GM18867 (cell line): ENCODE data around the gene SREK1IP1.

ENCODE experiments used
- ATAC-seq: cut with Tn5 transposase; IDR thresholded peaks from one replicate; pipeline ENCODE4 v1.9.1; 2021; ENCODE audit warnings: mild to moderate bottlenecking, moderate library complexity; ENCODE audit not compliant: unreplicated experiment

Gene SREK1IP1

DNA sequence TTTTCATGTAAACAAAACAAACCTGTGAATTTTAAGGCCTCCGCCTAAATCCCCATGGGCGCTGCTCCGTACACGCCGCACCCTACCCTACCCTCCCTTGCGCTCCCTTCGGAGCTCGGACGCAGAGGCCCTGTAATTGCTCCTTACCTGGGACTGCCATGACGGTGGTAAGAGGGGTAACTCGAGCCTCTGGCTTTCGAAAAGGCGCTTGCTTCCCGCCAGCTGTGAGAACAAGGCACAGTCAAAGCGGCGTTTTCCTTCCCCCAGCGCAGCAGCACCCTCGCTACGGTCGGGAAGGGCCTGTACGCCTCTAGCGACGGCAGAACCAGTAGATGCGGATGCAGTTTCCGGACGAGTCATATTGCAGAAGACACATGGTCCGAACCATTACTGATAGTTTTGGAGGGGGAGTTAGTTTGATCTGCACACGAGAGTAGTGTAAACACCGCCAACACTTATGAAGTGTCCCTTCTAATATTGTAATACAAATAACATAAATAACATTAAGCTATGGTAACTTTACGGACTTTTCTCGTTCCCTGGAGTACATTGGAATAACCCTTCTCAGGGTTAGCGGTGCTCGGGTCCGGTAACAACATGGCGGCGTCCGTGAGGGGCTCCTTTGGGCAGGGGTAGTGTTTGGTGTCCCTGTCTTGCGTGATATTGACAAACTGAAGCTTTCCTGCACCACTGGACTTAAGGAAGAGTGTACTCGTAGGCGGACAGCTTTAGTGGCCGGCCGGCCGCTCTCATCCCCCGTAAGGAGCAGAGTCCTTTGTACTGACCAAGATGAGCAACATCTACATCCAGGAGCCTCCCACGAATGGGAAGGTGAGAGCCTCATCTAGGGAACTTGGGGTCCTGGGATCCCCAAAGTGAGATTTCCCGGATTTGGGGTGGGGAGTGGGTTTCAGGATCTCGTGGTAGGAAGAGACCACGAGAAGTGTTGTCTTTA lies at the start of gene SREK1IP1, which contains the start of gene CWC27:
Gene SREK1IP1 (minus strand): TSS at position 334 of the 955 bp plus-strand sequence. CDS start 174 bp downstream, at position 160.
Gene CWC27 (plus strand): TSS at position 573 of the 955 bp plus-strand sequence. CDS start 217 bp downstream, at position 790.
- peak; percentile 97 for ATAC-seq

DNA sequence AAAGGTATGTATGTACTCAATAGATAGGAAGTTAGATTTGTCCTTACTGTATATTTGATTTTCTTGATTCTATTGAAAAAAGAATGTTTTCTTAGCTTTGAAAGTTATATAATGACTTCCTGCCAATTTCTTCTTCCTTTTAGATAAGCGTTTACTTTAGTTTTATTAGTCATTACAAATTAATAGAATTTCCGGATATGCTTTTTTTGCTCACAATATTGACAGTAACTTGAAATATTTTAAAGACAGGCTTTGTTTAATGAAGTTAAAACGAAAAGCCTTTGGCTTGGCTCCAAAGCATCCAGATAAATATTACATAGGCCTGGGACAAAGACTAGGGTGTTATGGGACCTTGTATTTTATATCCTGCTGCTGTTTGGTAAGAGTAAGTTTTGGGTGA lies 49.8 kb upstream of the SREK1IP1 start:
- ATAC-seq: no peak

DNA sequence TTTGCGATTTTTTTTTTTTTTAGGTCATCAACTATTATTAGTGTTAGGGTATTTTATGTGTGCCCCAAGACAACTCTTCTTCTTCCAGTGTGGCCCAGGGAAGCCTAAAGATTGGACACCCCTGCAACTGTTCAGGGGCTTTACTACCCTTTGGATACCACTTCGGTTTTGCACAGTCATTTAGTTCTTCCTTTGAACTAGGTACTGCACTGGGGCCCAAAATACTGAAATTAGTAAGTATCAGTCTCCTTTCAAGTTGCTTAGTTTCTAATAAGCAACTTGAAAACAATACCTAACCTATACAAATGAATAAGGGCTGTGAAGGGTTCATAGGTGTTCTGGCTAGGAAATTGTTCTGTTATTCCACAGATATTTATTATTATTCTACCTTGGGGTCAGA lies 45.6 kb upstream of the SREK1IP1 start:
- ATAC-seq: peak; percentile 96

DNA sequence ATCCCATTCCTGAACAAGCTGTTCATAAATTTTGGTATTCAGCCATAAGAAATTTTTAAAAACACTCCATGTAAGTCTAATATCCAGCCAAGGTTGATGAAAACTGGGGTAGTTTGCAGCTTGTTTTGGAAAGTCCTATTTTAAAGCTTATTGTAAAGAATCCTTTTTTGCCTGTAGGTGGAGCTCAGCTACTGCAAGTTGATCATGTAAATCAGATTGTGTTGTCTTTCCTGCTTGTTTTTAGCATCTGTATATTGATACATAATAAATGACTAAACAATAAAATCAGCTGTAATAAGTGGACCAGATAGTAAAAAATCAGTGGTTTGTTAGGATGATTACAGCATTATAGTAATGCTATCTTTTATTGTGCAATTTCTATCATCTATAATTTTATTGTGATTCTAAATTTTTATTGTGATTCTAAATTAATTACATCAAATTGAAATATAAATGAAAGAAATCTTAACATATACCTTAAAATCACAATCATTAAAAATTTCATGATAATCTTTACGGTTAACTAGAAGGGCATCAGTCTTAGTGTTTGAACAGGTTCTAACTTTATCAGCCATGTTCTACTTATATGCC lies 42.7 kb upstream of the SREK1IP1 start:
- ATAC-seq: peak; percentile 48

DNA sequence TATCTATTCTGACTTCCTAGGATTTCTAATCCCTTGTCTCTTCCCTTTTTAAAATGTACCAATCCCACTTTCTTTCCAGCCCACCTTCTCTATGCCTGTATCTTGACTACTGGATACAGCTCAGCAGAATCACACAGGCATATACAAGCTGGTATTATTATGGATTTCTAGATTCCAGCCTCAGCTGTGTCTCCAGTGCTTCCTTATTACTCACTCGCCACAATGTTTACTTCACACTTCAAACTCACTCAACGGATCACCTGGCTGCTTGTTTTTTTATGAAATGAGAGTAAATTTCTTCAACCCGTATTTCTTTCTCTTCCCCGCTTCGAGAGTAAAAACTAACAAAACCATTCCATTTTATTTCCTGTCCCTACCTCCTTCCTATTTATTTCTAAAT lies 39.0 kb upstream of the SREK1IP1 start:
- no peak for ATAC-seq

DNA sequence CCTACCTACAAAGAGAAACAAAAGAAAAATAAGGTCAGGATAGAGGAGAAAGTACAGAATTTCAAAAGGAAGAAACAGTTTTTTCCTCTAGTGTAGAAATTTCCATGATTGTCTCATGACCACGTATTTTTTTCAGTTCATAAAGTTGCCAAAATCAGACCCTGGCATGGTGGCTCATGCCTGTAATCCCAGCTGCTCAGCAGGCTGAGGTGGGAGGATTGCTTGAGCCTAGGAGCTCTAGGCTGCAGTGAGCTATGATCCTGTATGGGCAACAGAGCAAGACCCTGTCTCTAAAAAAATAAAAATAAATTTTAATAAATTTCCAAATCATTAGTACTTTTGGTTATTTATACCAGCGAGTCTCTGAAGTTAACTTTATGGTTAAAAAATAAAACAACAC lies 38.0 kb upstream of the SREK1IP1 start:
- ATAC-seq: no peak

DNA sequence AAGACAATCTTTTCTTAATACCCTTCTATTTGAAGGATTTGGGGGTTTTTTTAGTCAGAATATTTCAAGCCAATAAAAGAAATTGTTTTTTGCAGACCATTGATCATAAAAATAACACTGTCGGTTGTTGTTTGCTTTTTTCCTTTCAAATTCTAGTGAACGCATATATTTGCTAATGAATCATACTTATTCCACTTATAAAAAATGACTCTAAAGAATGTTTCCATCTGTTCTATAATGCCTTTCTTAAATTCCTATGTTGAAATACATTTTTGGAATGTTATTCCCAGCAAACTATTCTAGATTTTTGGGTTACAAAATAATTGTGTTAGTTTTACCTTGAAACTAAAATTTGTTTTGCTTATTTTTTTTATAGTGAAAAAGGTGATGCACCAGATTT lies 32.4 kb upstream of the SREK1IP1 start:
- no peak for ATAC-seq

DNA sequence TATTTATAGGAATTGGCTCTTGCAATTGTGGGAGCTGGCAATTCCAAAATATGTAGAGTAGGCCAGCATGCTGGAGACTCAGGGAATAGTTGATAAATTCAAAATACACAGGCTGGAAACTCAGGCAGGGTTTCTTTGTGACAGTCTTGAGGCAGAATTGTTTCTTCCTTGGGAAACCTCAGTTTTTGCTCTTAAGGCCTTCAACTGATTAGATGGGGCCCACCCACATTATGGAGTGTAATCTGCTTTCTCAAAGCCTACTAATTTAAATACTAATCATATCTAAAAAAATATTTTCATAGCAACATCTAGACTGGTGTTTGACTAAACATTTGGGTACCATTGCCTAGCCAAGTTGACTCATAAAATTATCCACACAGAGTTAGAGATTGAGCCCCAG lies 27.8 kb upstream of the SREK1IP1 start:
- no peak for ATAC-seq

DNA sequence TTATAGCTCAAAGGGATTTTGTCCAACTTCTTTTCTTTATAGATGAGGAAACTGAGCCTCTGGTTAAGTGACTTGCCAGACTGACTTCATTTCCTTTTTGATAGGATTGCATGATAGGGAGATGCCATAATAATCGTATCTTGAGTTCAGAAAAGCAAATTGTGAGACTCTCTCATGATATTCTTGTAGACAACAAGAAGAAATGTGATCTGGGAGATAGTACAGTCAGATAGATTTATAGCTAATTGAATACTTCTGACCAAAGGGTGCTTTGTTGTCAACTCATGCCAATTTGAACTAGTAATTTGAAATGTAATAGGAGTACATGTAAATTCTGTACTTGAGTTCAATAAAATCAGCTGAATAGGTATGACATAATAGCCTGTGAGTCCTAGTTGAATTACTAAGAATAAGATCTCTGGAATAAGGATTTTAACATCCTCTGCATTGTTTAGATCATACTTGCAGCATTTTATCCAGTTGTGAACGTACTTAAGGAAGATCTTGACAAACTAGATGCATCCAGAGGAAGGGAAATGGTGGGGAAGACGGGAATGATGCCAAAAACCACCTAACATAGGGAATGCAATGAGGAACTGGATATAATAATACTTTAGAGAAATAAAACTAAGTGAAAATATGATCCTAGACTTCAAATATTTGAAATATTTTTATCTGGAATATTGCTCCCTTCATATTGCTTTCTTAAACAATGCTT lies 25.7 kb upstream of the SREK1IP1 start:
- ATAC-seq: no peak

DNA sequence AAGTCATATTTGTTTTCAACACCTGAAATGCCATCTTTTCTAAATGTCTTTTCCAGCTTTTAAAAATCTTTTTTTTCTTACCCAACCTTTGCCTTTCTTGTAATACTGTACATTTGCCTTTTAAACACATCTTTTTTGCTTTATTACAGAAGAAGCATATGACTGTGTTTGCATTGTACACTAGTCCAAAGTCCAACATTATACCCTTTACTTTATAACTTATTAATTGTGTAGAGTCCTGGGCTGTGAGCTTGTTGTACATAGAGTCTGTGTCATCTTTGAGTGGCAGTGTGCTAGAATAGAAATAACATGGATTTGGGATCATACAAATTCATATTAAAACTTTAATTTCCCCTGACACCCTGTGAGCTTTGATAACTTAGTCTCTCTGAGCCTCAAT lies 24.0 kb upstream of the SREK1IP1 start:
- ATAC-seq: no peak

DNA sequence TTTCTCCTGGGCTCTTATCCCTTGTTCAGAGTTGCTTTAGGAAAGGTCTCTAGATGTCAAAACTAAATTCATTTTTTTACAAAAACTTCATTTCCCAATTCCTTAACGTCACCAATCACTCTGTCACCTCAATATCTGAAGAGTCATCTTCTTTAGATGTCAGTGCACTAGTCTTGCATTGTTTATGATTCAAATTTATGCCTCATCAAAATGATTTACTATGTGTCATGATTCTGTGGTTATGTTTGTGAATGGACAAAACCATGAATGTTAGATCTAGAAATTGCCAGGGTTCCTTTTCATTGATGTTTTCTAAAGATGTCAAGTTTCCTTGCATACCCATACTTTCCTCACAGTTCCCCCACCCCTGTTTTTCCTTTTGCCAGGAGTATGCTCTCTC lies 21.7 kb upstream of the SREK1IP1 start:
- no peak for ATAC-seq

DNA sequence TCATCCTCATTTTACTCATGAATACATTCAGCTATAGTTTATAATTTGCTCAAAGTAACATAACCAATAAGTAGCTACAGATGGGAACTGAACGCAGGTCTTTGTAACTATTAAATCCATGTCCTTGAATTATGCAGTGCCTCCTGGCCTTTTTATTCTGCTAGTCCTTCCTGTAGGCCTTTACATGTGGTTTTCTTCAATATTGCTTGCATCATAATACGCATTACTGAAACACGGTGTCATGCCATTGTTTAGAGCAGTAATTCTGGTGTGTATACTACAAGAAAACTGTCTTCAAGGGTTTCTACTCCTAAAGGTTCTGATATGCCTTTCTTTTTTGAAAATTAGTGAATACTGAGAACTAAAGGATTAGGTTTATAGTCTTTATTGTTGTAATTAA lies 21.0 kb upstream of the SREK1IP1 start:
- no peak for ATAC-seq

DNA sequence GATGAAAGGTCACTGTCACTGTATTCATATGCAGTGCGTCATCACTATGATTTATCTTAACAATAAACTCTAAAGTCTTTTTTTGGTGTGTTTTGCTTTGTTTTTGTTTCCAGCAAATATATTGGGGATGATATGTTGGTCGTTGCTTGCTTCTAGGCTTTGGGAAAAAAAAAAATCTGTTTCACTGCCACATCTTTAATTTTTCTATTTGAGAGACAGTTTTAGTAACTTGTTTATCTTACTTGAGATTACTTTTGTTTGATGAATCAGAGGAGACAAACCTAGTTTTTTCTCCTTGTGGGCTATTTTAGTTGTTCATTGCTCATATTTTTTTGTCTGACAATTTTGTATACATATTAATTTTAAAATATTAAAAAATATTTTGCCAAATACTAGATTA lies 19.7 kb upstream of the SREK1IP1 start:
- ATAC-seq: no peak

DNA sequence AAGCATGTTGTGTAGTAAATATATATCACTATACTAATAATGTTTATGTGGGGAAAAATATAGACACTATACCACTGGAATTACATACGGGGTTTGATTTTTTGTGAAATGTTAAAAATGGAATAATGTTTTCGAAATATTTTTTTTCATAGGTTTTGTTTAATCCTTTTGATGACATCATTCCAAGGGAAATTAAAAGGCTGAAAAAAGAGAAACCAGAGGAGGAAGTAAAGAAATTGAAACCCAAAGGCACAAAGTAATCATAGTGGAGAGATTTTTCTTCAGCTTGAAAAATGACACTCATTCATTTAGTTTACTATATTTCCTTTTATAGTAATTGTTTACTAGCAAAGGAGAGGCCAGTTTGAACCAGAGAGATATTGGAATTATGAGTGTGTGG lies 17.9 kb upstream of the SREK1IP1 start:
- no peak for ATAC-seq

DNA sequence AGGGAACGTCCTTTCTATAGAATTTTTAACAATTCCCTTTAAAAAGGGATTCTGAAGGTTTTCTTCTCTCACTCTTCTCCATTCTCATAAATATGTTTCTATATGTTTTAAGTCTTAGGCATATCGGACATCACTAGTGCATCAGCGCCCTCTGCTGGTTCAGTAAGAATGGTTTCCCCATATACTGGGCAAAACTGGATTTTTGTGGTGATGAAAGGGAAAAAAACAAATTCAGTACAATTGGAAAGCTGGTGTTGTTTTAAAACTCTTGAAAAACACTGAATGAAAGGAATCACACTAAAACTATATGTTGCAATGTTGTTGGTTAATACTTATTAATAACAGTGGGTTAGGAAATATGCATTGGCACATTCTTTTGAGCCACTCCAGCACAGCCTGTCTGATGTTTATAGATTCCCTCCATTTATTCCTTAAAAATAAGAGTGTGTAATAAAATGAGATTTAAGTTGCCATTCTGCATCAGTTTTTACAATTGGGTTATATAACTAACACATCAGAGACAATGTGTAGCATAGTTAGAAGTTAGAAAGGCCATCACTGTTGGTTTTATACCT lies 16.0 kb upstream of the SREK1IP1 start:
- peak; percentile 82 for ATAC-seq

DNA sequence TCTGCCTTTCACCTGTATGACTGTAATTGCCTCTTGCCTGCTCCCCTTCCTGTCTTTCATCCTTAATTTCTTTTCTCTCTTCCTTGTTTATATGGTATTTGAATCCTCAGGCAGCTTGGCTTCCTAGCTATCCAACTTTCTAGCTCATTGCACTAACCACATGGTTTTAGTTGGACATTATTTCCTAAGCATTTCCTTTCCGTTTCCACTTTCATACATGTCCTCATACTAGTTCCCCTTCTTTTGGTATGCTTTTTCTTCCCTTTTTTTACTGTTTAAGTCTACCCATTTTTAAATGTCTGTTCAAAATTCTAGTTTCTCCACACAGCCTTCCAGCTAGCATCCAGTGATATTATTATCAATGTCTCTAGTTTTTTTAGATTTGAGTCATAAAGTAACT lies 6.8 kb upstream of the SREK1IP1 start:
- ATAC-seq: no peak

DNA sequence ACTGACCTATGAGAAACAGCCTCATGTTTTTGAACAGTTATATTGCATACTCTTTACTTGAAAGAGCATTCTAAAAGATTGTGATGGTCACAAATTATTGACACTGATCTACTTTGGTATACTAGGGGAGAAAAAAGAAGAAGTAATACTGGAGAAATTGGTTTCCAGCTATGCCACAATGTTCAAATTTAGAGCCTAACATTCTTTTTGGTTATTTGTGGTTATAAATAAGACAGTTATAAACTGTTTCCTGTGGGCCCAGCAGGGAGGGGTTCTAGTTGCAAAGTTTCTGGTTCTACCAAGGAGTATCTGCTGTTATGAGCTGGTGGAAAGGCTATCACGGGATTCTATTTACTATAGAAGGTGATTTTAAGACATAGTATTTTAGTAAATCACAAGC lies 5.0 kb upstream of the SREK1IP1 start:
- peak; percentile 59 for ATAC-seq

DNA sequence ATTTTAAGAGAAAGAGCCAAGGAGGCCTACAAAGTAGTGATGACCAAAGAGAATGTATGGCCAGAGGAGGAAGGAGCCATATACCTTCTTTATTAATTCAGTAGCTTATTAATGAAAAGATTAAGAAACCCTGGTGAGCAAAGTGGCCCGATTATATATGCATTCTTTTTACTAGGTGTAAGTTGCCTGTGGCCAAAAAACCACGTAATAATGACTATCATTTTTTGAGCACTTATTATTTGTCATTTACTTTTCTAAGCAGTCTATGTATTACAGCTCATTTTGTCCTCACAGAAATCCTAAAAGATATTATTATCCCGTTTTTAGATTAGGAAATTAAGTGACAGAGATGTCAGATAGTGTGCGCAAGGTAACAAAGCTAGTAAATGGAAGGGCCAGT lies 3.2 kb upstream of the SREK1IP1 start:
- no peak for ATAC-seq

DNA sequence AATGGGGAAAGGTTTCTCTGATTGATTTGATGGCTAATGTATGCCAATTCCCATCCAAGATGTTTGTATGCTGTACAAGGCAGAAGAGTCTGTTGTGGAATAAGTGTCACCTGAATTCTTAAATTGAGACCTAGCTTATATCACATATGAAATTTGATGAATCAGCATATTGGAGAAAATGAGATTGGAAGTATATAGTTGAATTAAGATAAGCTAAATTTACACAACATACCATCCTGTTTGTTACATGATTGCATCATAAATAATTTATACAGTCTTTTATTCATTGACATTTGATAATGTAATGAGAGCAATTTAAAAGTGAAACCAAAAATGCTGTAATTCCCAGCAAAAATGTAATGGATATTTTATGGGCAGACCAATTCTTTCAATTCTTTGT lies 1.4 kb upstream of the SREK1IP1 start:
- ATAC-seq: no peak

DNA sequence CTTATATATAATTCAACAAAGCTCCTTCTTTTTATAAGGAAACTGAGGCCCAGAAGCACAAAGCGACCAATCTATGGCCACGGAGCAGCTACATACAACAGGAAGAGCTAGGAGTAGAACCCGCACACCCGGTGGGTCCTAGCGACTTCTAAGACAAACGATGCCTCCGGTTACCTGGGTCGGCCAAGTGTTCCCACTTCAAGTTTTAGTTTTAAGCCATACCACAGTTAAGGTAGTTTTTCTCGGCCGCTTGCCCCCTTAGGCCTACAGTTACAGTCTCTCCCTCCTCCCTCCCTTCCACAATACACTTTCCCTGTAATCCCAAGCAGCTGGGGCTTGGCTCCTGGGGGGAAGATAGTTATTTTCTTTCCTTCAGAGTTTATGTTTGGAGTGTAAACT lies 533 bp downstream of the SREK1IP1 start:
- ATAC-seq: peak; percentile 7

DNA sequence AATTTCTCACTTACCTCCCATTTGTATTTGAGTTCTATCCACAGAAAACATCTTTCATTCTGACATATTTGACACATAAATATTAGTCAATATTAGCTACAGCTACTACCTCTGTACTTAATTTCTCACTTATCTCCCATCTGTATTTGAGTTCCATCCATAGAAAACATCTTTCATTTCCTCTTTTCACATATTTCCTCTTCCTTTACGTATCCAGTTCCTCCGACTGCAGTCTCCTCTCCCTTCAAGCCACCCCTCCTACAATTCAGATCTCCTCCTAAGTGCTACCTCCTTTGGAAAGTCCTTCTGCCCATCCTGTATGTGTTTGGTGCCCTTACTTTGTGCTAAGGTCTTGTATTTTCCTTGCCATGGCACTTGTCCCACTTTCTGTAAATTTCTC lies 1.6 kb downstream of the SREK1IP1 start:
- no peak for ATAC-seq
